ENCODE measurements around the gene F7.
"Not testable (repeated sequence)": the region's sequence is repeated elsewhere in the genome, so short reads cannot be mapped to it uniquely, and the experiment has no call there.

The F7 gene

GRCh38 chr13:113105921-113106452 is 396 bp downstream of the F7 start:
- no peak for DNase-seq

- DNase-seq, result no peak
Measured at GRCh38 chr13:113106711-113107351, 1.2 kb downstream of the F7 start.

- DNase-seq, result not testable (repeated sequence)
Measured at GRCh38 chr13:113108521-113108920, 2.9 kb downstream of the F7 start.

- peak in 1 of 2 donors; percentile 2 for DNase-seq
Measured at GRCh38 chr13:113109151-113110047, 3.8 kb downstream of the F7 start.

- peak; percentile 5 to 10 for DNase-seq
Measured at GRCh38 chr13:113110048-113110851, 4.7 kb downstream of the F7 start.

- peak in 1 of 2 donors; percentile 10 for DNase-seq
Measured at GRCh38 chr13:113110852-113111315, 5.3 kb downstream of the F7 start.

GRCh38 chr13:113111821-113112220 is 6.2 kb downstream of the F7 start:
- DNase-seq, result peak in 1 of 2 donors; percentile 9

DNA sequence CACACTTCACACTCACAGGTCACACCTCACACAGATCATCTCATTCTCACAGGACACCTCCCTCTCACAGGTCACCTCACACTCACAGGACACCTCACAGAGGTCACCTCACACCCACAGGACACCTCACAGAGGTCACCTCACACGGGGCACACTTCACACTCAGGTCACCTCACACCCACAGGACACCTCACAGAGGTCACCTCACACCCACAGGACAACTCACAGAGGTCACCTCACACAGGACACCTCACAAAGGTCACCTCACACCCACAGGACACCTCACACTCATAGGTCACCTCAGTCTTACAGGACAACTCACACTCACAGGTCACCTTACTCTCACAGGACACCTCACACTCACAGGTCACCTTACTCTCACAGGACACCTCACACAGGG is 6.9 kb downstream of the F7 start:
- peak in 1 of 2 donors; percentile 7 for DNase-seq

GRCh38 chr13:113112893-113113845 is 7.6 kb downstream of the F7 start:
- peak in 1 of 2 donors; percentile 10 for DNase-seq

- DNase-seq, result no peak
Measured at GRCh38 chr13:113113846-113114271, 8.3 kb downstream of the F7 start.

- DNase-seq, result no peak
Measured at GRCh38 chr13:113114511-113115362, 9.1 kb downstream of the F7 start.

DNA sequence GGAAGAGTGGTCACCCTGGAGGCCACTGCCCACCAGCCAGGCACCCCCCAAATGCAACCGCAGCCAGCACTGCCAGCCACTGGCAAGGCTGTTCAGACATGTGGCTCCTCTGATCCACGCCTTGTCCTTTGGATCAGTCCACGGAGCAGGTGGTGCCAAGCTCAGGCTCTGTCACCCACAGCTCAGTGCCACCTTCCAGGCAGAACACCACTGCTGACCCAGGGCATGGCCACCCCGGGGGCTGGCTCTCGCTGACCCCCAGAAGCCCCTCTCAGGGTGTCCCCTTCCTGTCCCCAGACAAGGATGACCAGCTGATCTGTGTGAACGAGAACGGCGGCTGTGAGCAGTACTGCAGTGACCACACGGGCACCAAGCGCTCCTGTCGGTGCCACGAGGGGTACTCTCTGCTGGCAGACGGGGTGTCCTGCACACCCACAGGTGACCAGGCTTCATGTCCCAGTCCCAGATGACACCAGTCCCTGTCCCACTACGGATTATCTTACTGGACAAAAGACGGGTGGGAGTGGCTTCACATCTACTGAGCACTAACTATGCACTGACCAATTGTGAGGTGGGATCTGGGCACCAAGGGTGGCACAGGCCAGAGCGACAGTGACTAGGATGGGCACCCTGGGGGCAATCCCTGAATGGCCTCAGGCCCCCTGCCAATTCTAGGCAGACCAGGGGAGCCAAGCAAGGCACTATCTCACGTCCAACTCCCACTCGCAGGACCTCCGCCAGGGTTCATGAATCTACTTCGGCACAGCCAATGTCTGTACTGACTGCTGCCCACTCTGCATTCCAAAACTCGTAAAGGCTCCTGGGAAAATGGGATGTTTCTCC is 10.0 kb downstream of the F7 start:
- no peak for DNase-seq

DNA sequence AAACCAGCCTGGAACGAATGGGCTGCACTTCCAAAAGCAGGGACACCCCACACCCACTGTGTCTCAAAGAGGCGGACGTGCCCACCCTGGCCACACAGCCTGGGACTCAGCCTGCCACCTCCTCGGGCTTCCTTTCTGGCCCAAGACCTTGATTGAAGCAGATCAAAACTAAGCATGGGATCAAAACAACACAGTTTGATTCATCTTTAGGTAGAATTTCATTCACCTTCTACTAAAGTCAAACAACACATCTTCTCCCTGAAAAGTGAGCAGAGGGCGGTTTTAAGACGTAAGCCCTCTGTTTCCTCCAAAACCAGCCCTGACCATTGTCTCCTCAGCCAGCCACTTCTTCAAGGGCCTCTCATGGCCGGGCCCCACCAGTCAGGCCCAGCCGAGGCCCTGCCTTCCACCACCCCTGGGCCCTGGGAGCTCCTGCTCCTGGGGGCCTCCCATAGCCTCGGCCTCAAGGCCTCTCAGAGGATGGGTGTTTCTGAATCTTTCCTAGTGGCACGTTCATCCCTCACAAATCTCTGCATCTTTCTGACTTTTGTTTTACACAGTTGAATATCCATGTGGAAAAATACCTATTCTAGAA is 10.7 kb downstream of the F7 start:
- DNase-seq, result no peak

GRCh38 chr13:113116871-113117271 is 11.3 kb downstream of the F7 start:
- DNase-seq, result no peak

DNA sequence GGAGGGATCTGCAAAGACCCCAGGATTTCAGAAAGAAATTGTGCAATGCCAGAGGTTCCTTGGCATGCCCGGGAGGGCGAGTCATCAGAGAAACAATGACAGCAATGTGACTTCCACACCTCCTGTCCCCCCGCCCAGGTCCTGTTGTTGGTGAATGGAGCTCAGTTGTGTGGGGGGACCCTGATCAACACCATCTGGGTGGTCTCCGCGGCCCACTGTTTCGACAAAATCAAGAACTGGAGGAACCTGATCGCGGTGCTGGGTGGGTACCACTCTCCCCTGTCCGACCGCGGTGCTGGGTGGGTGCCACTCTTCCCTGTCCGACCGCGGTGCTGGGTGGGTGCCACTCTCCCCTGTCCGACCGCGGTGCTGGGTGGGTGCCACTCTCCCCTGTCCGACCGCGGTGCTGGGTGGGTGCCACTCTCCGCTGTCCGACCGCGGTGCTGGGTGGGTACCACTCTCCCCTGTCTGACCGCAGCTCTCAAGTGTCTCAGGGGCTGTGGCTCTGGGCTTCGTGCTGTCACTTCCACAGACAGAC is 11.8 kb downstream of the F7 start:
- DNase-seq, result no peak

- DNase-seq, result no peak
Measured at GRCh38 chr13:113117911-113118260, 12.3 kb downstream of the F7 start.

GRCh38 chr13:113118261-113119021 is 12.8 kb downstream of the F7 start:
- DNase-seq, result no peak

GRCh38 chr13:113119166-113119821 is 13.7 kb downstream of the F7 start:
- DNase-seq, result no peak

Measured in CD4-positive, alpha-beta T cell treated with Interleukin-4 for 1 hour (primary cell).